A673 (cell line): ENCODE results near the gene PSMF1. TPM values are rescaled to one million over a fixed set of nuclear protein-coding genes. Genes with fewer than 3 reads are reported as not detected.
A peak's percentile ranks its signal among the peaks of the same experiment; 100 is the strongest.

Experiments used
- BruUV-seq: library from RNA; stranded (reverse); fragments of 400-500 nt; replicated peaks from 2 replicates; lab custom pipeline; 2021; lab: Mats Ljungman, UMichigan
- CTCF ChIA-PET: fragments of 300-600 bp; sonication (Branson Sonifier 250); formaldehyde crosslinking; loops from one replicate; lab custom pipeline; 2022; ENCODE audit warnings: antibody characterized with exemption; lab: Charles Lee
- POLR2A ChIA-PET: fragments of 300-600 bp; sonication (Branson Sonifier 250); formaldehyde crosslinking; loops from one replicate; lab custom pipeline; 2022; ENCODE audit warnings: antibody characterized with exemption; ENCODE audit not compliant: low non-redundant PET; lab: Charles Lee
- DNase-seq: peaks from one replicate; pipeline ENCODE4 v3.0.0-alpha.2; 2015; ENCODE audit warnings: low spot score
- H3K27ac ChIP-seq: fragments of 200-600 bp; sonication (generic); 2 replicates; pipeline ENCODE4 v1.5.1; 2016; ENCODE audit warnings: mixed run types, low read depth, mild to moderate bottlenecking, mixed read lengths, antibody characterized with exemption, low read length; ENCODE audit not compliant: poor library complexity, severe bottlenecking
- H3K27me3 ChIP-seq: fragments of 200-600 bp; sonication (generic); replicated peaks from 2 replicates; pipeline ENCODE4 v1.6.1; 2017; ENCODE audit warnings: mixed run types, low read depth, mild to moderate bottlenecking, mixed read lengths, antibody characterized with exemption, low read length; ENCODE audit not compliant: insufficient read depth, poor library complexity
- H3K36me3 ChIP-seq: fragments of 200-600 bp; sonication (generic); 2 replicates; pipeline ENCODE4 v1.6.1; 2016; ENCODE audit warnings: mixed run types, mild to moderate bottlenecking, mixed read lengths, antibody characterized with exemption, low read length; ENCODE audit not compliant: insufficient read depth, poor library complexity, severe bottlenecking
- H3K4me1 ChIP-seq: fragments of 200-600 bp; sonication (generic); 2 replicates; pipeline ENCODE4 v1.6.1; 2017; ENCODE audit warnings: mixed run types, mild to moderate bottlenecking, mixed read lengths, antibody characterized with exemption, low read length; ENCODE audit not compliant: insufficient read depth, poor library complexity, severe bottlenecking
- H3K4me3 ChIP-seq: fragments of 200-600 bp; sonication (generic); 2 replicates; pipeline ENCODE4 v1.5.1; 2016; ENCODE audit warnings: low read depth, mixed run types, mild to moderate bottlenecking, mixed read lengths, low read length; ENCODE audit not compliant: poor library complexity, severe bottlenecking
- H3K9me3 ChIP-seq: fragments of 200-600 bp; sonication (generic); 2 replicates; pipeline ENCODE4 v1.6.1; 2016; ENCODE audit warnings: mixed run types, low read depth, mild to moderate bottlenecking, mixed read lengths, antibody characterized with exemption, low read length; ENCODE audit not compliant: poor library complexity, severe bottlenecking
- EZH2 ChIP-seq: fragments of 200-600 bp; sonication (generic); IDR thresholded peaks from 2 replicates; pipeline ENCODE4 v1.6.1; 2017; ENCODE audit warnings: borderline replicate concordance, low read depth, mild to moderate bottlenecking, mixed read lengths, antibody characterized with exemption, low read length; ENCODE audit not compliant: poor library complexity, severe bottlenecking
- intact Hi-C: fragments of 100-400 bp; cut with micrococcal nuclease; formaldehyde crosslinking; loops from one replicate; pipeline ENCODE4 v1.10.0; 2022; ENCODE audit not compliant: unreplicated experiment
- total RNA-seq: library from RNA; stranded (reverse); gene quantifications from 2 replicates; pipeline ENCODE4 v1.2.3, GENCODE V29; 2021
- TF ChIP-seq, protein P1 (sequence below): fragments of 300-800, 200-600 bp; sonication (generic); conservative IDR thresholded peaks from 2 replicates; pipeline ENCODE4 v1.5.1; 2017; ENCODE audit warnings: low read depth, mild to moderate bottlenecking, antibody characterized with exemption, low read length, moderate library complexity, mixed read lengths

Gene PSMF1
- total RNA-seq, 1 experiment from 2014 or later: 130 TPM

DNA sequence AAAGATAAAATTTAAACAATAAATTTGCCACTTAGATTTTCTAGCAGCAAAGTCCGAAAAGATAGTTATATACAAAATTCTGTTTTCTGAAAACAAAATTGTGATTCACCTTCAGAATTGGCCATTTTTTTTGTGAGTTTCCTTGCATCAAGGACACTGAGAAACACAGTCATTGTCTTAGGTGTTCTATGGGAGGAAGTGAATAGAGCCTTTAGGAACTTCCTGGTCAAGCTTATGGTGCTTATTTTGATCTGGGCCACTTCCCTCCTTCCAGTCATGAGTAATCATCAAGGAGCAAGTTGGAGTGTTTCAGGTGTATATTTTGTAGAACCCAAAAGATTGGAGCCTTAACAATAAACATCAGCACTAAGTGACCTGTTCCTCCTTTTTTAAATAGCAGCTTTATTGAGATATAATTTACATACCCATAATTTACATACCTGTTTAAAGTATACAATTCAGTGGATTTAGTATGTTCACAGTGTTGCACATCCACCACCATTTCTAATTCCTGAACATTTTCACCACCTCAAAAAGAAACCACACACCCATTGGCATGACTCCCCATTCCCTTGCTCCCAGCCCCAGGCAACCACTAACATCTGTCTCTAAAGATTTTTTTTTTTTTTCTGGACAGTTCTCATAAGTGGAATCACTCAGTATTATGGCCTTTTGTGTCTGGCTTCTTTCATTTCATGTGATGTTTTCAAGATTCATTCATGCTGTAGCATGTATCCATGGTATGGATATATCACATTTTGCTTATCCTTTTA, 48.7 kb downstream of the PSMF1 start:
- Histone ChIP-seq H3K36me3 (peaks cover 33% of the 10 kb centered on the region), H3K4me3 (no peak overlapping the region)

DNA sequence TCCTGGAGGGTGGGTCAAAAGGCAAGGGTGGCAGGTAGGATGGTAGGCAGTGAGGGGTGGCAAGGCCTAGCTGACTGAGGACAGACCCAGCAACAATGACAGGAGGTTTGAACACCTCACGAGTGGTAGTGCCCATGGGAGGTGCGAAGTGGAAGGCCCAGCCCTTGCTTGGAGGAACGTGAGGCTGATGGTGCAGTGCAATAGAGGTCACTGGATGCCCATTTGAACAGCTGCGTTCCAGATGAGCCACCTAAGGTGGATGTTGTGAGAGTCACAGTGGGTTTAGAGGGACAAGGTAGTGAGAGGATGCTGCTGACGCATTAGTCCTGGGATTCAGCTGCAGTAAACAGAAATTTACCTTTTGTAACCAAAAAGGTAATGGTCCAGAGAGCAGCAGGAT, 50.8 kb downstream of the PSMF1 start:
- H3K36me3 ChIP-seq: peaks cover 26% of the 10 kb centered on the region
- POLR2A ChIA-PET: no interaction called here
- no TSS peak for BruUV-seq

More for the DNA sequence above, 48.7 kb downstream of the PSMF1 start:
- CTCF ChIA-PET: no interaction called here
- POLR2A ChIA-PET: no interaction called here
- H3K27ac ChIP-seq: no peak overlapping the region
- H3K27me3 ChIP-seq: no peaks in the 10 kb centered on the region
- BruUV-seq: no TSS peak
- DNase-seq: no peak
- no peaks in the 10 kb centered on the region for H3K4me1 ChIP-seq
- intact Hi-C loops: no loop called here
- TF ChIP-seq EZH2: no peak
- TF ChIP-seq, protein P1, sequence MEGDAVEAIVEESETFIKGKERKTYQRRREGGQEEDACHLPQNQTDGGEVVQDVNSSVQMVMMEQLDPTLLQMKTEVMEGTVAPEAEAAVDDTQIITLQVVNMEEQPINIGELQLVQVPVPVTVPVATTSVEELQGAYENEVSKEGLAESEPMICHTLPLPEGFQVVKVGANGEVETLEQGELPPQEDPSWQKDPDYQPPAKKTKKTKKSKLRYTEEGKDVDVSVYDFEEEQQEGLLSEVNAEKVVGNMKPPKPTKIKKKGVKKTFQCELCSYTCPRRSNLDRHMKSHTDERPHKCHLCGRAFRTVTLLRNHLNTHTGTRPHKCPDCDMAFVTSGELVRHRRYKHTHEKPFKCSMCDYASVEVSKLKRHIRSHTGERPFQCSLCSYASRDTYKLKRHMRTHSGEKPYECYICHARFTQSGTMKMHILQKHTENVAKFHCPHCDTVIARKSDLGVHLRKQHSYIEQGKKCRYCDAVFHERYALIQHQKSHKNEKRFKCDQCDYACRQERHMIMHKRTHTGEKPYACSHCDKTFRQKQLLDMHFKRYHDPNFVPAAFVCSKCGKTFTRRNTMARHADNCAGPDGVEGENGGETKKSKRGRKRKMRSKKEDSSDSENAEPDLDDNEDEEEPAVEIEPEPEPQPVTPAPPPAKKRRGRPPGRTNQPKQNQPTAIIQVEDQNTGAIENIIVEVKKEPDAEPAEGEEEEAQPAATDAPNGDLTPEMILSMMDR: no peak
- H3K9me3 ChIP-seq: no peaks in the 10 kb centered on the region

GRCh38 chr20:1171461-1172093, 53.2 kb downstream of the PSMF1 start:
- peak; percentile 16 for DNase-seq
- no peaks in the 10 kb centered on the region for H3K9me3 ChIP-seq
- no peak overlapping the region for H3K4me3 ChIP-seq
- intact Hi-C loops: no loop called here
- CTCF ChIA-PET: no interaction called here
- H3K27me3 ChIP-seq: no peaks in the 10 kb centered on the region
- no peaks in the 10 kb centered on the region for H3K4me1 ChIP-seq
- H3K36me3 ChIP-seq: peaks cover 5% of the 10 kb centered on the region
- H3K27ac ChIP-seq: no peak overlapping the region
- BruUV-seq: no TSS peak
- POLR2A ChIA-PET: no interaction called here
- TF ChIP-seq, protein P1: no peak
- TF ChIP-seq EZH2: no peak

More for the DNA sequence above, 50.8 kb downstream of the PSMF1 start:
- Histone ChIP-seq H3K9me3 (no peaks in the 10 kb centered on the region), H3K4me3 (no peak overlapping the region), H3K4me1 (no peaks in the 10 kb centered on the region), H3K27ac (no peak overlapping the region), H3K27me3 (no peaks in the 10 kb centered on the region)
- TF ChIP-seq, protein P1: no peak
- TF ChIP-seq EZH2: no peak
- intact Hi-C loops: no loop called here
- CTCF ChIA-PET: no interaction called here
- DNase-seq: no peak
